ENCODE measurements around the gene FGFR3. TPM values are rescaled to one million over a fixed set of nuclear protein-coding genes. Genes with fewer than 3 reads are reported as not detected.
"Not testable (repeated sequence)": the region's sequence is repeated elsewhere in the genome, so short reads cannot be mapped to it uniquely, and the experiment has no call there.

FGFR3 gene
- total RNA-seq, 1 donor from 2014 or later, result 34.2 TPM

DNA sequence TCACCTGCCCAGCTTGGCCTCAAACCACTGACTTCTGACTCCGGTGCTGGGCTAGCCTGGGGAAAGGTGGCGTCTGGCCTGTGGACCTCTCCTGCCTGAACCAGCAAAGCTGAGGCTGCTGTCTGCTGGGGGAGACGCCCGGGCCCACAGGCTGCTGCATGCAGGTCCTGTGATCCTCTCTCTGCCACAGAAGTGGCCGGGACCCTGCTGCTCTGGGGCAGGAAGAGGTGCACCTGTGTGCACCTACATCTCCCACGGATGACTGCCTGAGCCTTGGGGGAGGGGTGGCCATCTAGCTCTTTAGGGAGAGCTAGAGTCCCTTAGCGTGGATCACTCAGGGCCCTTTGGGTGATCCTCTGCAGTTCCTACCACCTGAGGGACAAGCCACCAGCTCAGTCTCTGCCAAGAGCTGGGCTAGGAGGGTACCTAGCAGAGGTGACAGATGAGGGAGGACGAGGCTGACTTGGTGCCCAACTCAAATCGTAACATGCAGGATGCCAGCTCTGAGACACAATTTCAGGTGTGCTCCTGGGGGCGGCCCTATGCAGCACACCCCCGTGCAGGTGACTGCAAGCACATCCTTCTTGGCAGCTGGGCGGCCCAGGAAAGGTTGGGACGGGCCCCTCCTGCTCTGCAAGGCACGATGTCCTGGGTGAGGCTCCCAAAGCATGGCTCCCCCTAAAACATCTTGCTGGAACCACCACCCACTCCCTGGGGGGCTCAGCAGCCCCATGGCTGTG is 40.4 kb downstream of the FGFR3 start:
- TF ChIP-seq, protein P1, sequence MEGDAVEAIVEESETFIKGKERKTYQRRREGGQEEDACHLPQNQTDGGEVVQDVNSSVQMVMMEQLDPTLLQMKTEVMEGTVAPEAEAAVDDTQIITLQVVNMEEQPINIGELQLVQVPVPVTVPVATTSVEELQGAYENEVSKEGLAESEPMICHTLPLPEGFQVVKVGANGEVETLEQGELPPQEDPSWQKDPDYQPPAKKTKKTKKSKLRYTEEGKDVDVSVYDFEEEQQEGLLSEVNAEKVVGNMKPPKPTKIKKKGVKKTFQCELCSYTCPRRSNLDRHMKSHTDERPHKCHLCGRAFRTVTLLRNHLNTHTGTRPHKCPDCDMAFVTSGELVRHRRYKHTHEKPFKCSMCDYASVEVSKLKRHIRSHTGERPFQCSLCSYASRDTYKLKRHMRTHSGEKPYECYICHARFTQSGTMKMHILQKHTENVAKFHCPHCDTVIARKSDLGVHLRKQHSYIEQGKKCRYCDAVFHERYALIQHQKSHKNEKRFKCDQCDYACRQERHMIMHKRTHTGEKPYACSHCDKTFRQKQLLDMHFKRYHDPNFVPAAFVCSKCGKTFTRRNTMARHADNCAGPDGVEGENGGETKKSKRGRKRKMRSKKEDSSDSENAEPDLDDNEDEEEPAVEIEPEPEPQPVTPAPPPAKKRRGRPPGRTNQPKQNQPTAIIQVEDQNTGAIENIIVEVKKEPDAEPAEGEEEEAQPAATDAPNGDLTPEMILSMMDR (IDR thresholded peaks at IDR 0.05), result no peak
- H3K4me1 ChIP-seq, result no peaks in the 10 kb centered on the region
- DNase-seq (no peak), ATAC-seq (no peak)
- no peaks in the 10 kb centered on the region for H3K27me3 ChIP-seq (ENCODE audit: low read depth)
- intact Hi-C loops (cut with DNase I), result no loop called here
- H3K36me3 ChIP-seq, result peaks cover 91% of the 10 kb centered on the region
- no peak overlapping the region for H3K27ac ChIP-seq
- H3K4me3 ChIP-seq, result no peak overlapping the region
- no peaks in the 10 kb centered on the region for H3K9me3 ChIP-seq

- Histone ChIP-seq H3K9me3 (no peaks in the 10 kb centered on the region), H3K4me1 (no peaks in the 10 kb centered on the region), H3K27me3 (ENCODE audit: low read depth) (no peaks in the 10 kb centered on the region), H3K27ac (no peak overlapping the region), H3K4me3 (no peak overlapping the region), H3K36me3 (peaks cover 99% of the 10 kb centered on the region)
- ATAC-seq, result peak in 1 of 2 donors; percentile 23
- TF ChIP-seq, protein P1 (IDR thresholded peaks at IDR 0.05), result no peak
- DNase-seq, result no peak
- intact Hi-C loops (cut with DNase I), result no loop called here
These were observed 41.1 kb downstream of the FGFR3 start for GRCh38 chr4:1834047-1834775.

GRCh38 chr4:1835836-1836235 is 42.7 kb downstream of the FGFR3 start:
- ATAC-seq; H3K4me1 ChIP-seq; H3K27ac ChIP-seq; H3K9me3 ChIP-seq; H3K27me3 ChIP-seq (ENCODE audit: low read depth); intact Hi-C loops (cut with DNase I); H3K4me3 ChIP-seq; DNase-seq: not testable (repeated sequence)
- H3K36me3 ChIP-seq, result peaks cover 100% of the 10 kb centered on the region

- intact Hi-C loops (cut with DNase I), result no loop called here
- H3K9me3 ChIP-seq, result no peaks in the 10 kb centered on the region
- H3K4me3 ChIP-seq, result no peak overlapping the region
- no peaks in the 10 kb centered on the region for H3K27me3 ChIP-seq (ENCODE audit: low read depth)
- H3K4me1 ChIP-seq, result peaks cover under 1% of the 10 kb centered on the region
- TF ChIP-seq, protein P1 (IDR thresholded peaks at IDR 0.05), result no peak
- ATAC-seq (no peak), DNase-seq (no peak)
- H3K27ac ChIP-seq, result no peak overlapping the region
- peaks cover 100% of the 10 kb centered on the region for H3K36me3 ChIP-seq
These were observed 43.6 kb downstream of the FGFR3 start for GRCh38 chr4:1836650-1837049.

- TF ChIP-seq, protein P1 (IDR thresholded peaks at IDR 0.05), result no peak
- Histone ChIP-seq H3K36me3 (peaks cover 99% of the 10 kb centered on the region), H3K27me3 (ENCODE audit: low read depth) (no peaks in the 10 kb centered on the region), H3K4me1 (peaks cover 3% of the 10 kb centered on the region), H3K9me3 (no peaks in the 10 kb centered on the region), H3K4me3 (no peak overlapping the region), H3K27ac (no peak overlapping the region)
- intact Hi-C loops (cut with DNase I), result no loop called here
- ATAC-seq (no peak), DNase-seq (no peak)
These were observed 44.0 kb downstream of the FGFR3 start for GRCh38 chr4:1837069-1837468.

DNA sequence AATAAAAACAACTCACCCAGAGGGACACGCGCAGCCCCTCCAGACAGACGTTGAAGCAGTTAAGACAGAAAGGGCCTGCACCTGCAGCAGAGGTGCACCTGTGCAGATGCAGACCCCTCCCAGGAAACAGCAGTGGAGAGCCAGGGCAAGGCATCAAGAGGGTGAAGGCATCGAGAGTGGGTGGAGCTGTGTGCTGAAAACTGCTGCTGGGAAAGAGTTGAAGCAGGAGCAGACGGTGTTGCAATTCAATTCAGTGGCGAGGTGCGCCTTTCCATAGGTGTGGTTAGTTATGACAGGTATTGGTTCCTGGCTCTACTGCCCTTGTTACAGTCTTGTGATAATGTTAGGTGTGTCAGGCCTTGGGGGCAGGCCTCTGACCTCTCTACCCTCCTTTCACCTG is 46.2 kb downstream of the FGFR3 start:
- Histone ChIP-seq H3K4me1 (peaks cover 3% of the 10 kb centered on the region), H3K4me3 (no peak overlapping the region), H3K9me3 (no peaks in the 10 kb centered on the region), H3K27me3 (ENCODE audit: low read depth) (no peaks in the 10 kb centered on the region), H3K36me3 (peaks cover 91% of the 10 kb centered on the region), H3K27ac (no peak overlapping the region)
- TF ChIP-seq, protein P1 (IDR thresholded peaks at IDR 0.05), result no peak
- DNase-seq (no peak), ATAC-seq (peak; percentile 13 to 52)
- intact Hi-C loops (cut with DNase I), result no loop called here

Measured in lower lobe of right lung (tissue), 2 donors.